OCI-LY1 (cell line): ENCODE data around the gene IRX2.

ENCODE experiments used
- H2AFZ ChIP-seq: fragments of 200-600 bp; sonication (generic), shearing (Covaris generic); 2 replicates; pipeline ENCODE4 v1.6.0; 2014; ENCODE audit warnings: antibody characterized with exemption, mild to moderate bottlenecking, low read length
- H3F3A ChIP-seq: fragments of 200-600 bp; sonication (generic), shearing (Covaris generic); 2 replicates; pipeline ENCODE4 v1.6.0; 2014; ENCODE audit warnings: mild to moderate bottlenecking, antibody characterized with exemption, low read length, moderate library complexity; ENCODE audit not compliant: insufficient read depth
- H3K27ac ChIP-seq: fragments of 200-600 bp; sonication (generic); 2 replicates; pipeline ENCODE4 v1.5.1; 2014; ENCODE audit warnings: low read length, mixed run types, mild to moderate bottlenecking, low read depth; ENCODE audit not compliant: poor library complexity, severe bottlenecking
- H3K27me3 ChIP-seq: fragments of 200-600 bp; sonication (generic); 2 replicates; pipeline ENCODE4 v1.6.0; 2014; ENCODE audit warnings: antibody characterized with exemption, mild to moderate bottlenecking, low read length, moderate library complexity; ENCODE audit not compliant: insufficient read depth
- H3K36me3 ChIP-seq: fragments of 200-600 bp; sonication (generic); 2 replicates; pipeline ENCODE4 v1.6.1; 2014; ENCODE audit warnings: mild to moderate bottlenecking, antibody characterized with exemption, low read length, moderate library complexity, mixed read lengths; ENCODE audit not compliant: insufficient read depth
- H3K4me1 ChIP-seq: fragments of 200-600 bp; sonication (generic); 2 replicates; pipeline ENCODE4 v1.5.1; 2014; ENCODE audit warnings: mild to moderate bottlenecking, low read length, moderate library complexity; ENCODE audit not compliant: insufficient read depth, severe bottlenecking
- H3K4me2 ChIP-seq: fragments of 200-600 bp; sonication (generic), shearing (Covaris generic); 2 replicates; pipeline ENCODE4 v1.6.1; 2014; ENCODE audit warnings: low read length
- H3K4me3 ChIP-seq: fragments of 200-600 bp; sonication (generic); 2 replicates; pipeline ENCODE4 v1.5.1; 2014; ENCODE audit warnings: low read length, low read depth, mild to moderate bottlenecking, mixed read lengths; ENCODE audit not compliant: poor library complexity, severe bottlenecking
- H3K79me2 ChIP-seq: fragments of 200-600 bp; shearing (Covaris generic); 2 replicates; pipeline ENCODE4 v1.6.1; 2016; ENCODE audit warnings: mixed run types, low read length, mixed read lengths; ENCODE audit not compliant: insufficient read depth
- H3K9ac ChIP-seq: fragments of 200-600 bp; sonication (generic), shearing (Covaris generic); 2 replicates; pipeline ENCODE4 v1.6.1; 2014; ENCODE audit warnings: mild to moderate bottlenecking, low read length, mixed read lengths
- H3K9me2 ChIP-seq: fragments of 200-600 bp; sonication (generic), shearing (Covaris generic); 2 replicates; pipeline ENCODE4 v1.6.1; 2014; ENCODE audit warnings: low read depth, mild to moderate bottlenecking, low read length, mixed read lengths
- H3K9me3 ChIP-seq: fragments of 200-600 bp; shearing (Covaris generic); 2 replicates; pipeline ENCODE4 v1.6.1; 2014; ENCODE audit warnings: low read length, mixed read lengths
- H4K20me1 ChIP-seq: fragments of 200-600 bp; sonication (generic), shearing (Covaris generic); 2 replicates; pipeline ENCODE4 v1.6.0; 2016; ENCODE audit warnings: mild to moderate bottlenecking, low read length; ENCODE audit not compliant: insufficient read depth
- CTCF ChIP-seq: fragments of 200-600 bp; sonication (generic), shearing (Covaris generic); IDR thresholded peaks from 2 replicates; pipeline ENCODE4 v1.5.1; 2017; ENCODE audit warnings: mild to moderate bottlenecking, antibody characterized with exemption, low read length, moderate library complexity, mixed read lengths
- EZH2 ChIP-seq: fragments of 200-600 bp; sonication (generic), shearing (Covaris generic); IDR thresholded peaks from 2 replicates; pipeline ENCODE4 v1.8.0; 2017; ENCODE audit warnings: borderline replicate concordance, mixed run types, mild to moderate bottlenecking, antibody characterized with exemption, low read length, moderate library complexity, mixed read lengths

IRX2 gene

DNA sequence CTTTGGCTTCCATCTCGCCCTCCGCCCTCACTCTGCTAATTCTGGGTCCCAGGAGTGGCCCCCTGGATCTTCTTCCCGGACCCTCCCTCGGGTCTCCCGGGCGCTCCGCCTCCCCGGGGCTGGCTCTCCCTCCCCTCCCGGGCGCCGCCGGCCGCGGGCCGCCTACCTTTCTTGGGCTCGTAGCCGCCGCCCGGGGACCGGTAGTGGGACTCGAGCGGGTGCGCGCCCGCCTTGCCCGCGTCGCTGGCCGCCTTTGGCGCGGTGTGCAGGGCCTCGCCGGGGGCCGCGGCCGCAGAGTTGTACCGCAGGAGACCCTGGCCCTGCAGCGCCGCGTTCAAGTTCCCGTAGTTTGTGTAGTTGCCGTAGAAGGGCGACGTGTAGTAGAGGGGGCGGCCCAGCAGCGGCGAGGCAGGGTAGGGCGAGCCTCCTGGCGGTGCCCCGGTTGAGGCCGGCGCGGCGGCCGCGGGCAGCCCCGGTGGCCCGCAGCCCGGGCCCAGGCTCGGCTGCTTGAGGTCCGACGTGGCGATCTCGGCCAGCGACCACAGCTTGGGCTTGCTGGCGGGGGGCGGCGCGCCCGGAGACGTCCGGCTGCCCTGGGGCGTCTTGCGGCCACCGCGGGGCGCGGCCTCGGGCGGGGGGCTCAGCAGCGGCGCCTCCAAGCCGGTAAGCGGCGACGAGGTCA lies 3.2 kb downstream of the IRX2 start:
- no peaks in the 10 kb centered on the region for H3K36me3 ChIP-seq
- TF ChIP-seq CTCF, result no peak
- no peak for TF ChIP-seq EZH2
- H3K9me2 ChIP-seq, result no peaks in the 10 kb centered on the region
- no peak overlapping the region for H3K4me3 ChIP-seq
- no peaks in the 10 kb centered on the region for H4K20me1 ChIP-seq
- H3F3A ChIP-seq, result no peaks in the 10 kb centered on the region
- no peak overlapping the region for H3K27ac ChIP-seq
- no peaks in the 10 kb centered on the region for H3K4me1 ChIP-seq
- no peaks in the 10 kb centered on the region for H3K79me2 ChIP-seq
- no peak overlapping the region for H3K9ac ChIP-seq
- no peaks in the 10 kb centered on the region for H3K9me3 ChIP-seq
- no peaks in the 10 kb centered on the region for H3K27me3 ChIP-seq
- H3K4me2 ChIP-seq, result no peak overlapping the region
- no peak overlapping the region for H2AFZ ChIP-seq

DNA sequence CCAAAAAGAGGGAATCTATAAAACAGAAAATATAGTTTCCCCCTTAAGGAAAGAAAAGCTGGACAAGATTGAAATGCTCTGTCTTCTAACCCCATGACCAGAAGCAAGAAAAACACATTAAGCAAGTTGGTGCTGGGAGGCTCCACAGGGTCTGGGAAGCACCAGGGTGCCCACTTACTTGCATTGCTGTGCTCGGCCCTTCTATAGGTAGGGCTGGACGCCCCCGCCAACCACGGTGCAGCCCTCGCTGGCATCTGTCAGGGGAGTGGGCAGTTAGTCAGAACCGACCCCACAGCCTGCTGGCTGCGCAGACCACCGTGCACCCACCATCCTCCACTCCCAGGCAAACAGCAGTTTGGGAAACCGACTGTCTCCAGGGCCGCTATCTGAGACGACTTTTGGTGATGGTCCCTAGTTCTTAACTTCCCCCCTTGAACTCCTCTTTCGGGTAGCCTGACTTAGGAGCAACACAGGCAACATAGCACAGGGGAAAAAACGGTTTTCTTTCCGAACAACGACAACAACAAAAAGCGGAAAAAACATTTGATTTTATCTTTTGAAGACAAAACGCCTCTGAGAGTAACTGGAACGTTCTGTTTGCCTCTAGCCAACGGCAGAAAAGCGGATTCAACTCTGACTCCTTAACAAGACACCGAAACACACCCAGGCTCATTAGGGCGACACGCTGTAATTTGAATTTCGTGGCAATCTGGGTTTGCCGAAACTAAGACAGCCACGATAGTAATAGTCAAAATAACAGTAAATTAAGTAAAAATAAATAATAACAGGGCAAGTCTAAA lies 3.9 kb downstream of the IRX2 start:
- Histone ChIP-seq H4K20me1 (no peaks in the 10 kb centered on the region), H3K4me3 (no peak overlapping the region), H3K4me1 (no peaks in the 10 kb centered on the region), H2AFZ (no peak overlapping the region), H3K9me2 (no peaks in the 10 kb centered on the region), H3K4me2 (no peak overlapping the region), H3K9me3 (no peaks in the 10 kb centered on the region), H3K79me2 (no peaks in the 10 kb centered on the region), H3K9ac (no peak overlapping the region), H3K27ac (no peak overlapping the region), H3K36me3 (no peaks in the 10 kb centered on the region), H3K27me3 (no peaks in the 10 kb centered on the region), H3F3A (no peaks in the 10 kb centered on the region)
- TF ChIP-seq CTCF, result no peak
- no peak for TF ChIP-seq EZH2

GRCh38 chr5:2746561-2747032 lies 4.9 kb downstream of the IRX2 start:
- H3K4me1 ChIP-seq, result no peaks in the 10 kb centered on the region
- no peak overlapping the region for H3K4me2 ChIP-seq
- H3K27me3 ChIP-seq, result no peaks in the 10 kb centered on the region
- no peaks in the 10 kb centered on the region for H3K79me2 ChIP-seq
- H3K36me3 ChIP-seq, result no peaks in the 10 kb centered on the region
- TF ChIP-seq CTCF (no peak), EZH2 (no peak)
- H3K9ac ChIP-seq, result no peak overlapping the region
- no peaks in the 10 kb centered on the region for H3K9me3 ChIP-seq
- H2AFZ ChIP-seq, result no peak overlapping the region
- no peaks in the 10 kb centered on the region for H4K20me1 ChIP-seq
- H3K4me3 ChIP-seq, result no peak overlapping the region
- H3F3A ChIP-seq, result no peaks in the 10 kb centered on the region
- H3K9me2 ChIP-seq, result no peaks in the 10 kb centered on the region
- no peak overlapping the region for H3K27ac ChIP-seq
